Loucy (cell line): ENCODE results near the gene TRIM47.

ENCODE experiments used
- H2AFZ ChIP-seq: fragments of 200-600 bp; sonication (generic); 2 replicates; pipeline ENCODE4 v1.6.0; 2016; ENCODE audit warnings: antibody characterized with exemption, mild to moderate bottlenecking, low read length, moderate library complexity
- H3F3A ChIP-seq: fragments of 200-600 bp; 2 replicates; pipeline ENCODE4 v1.6.0; 2016; ENCODE audit warnings: antibody characterized with exemption, low read depth, mild to moderate bottlenecking
- H3K27me3 ChIP-seq: fragments of 200-600 bp; sonication (generic); 2 replicates; pipeline ENCODE4 v1.6.1; 2014; ENCODE audit warnings: low read length, mild to moderate bottlenecking; ENCODE audit not compliant: insufficient read depth, poor library complexity, severe bottlenecking
- H3K36me3 ChIP-seq: fragments of 200-600 bp; sonication (generic); 2 replicates; pipeline ENCODE4 v1.6.1; 2016; ENCODE audit warnings: low read length; ENCODE audit not compliant: insufficient read depth
- H3K4me1 ChIP-seq: fragments of 200-600 bp; sonication (generic); 2 replicates; pipeline ENCODE4 v1.5.1; 2014; ENCODE audit warnings: low read length, mild to moderate bottlenecking; ENCODE audit not compliant: insufficient read depth, poor library complexity, severe bottlenecking
- H3K4me2 ChIP-seq: fragments of 200-600 bp; sonication (generic); 2 replicates; pipeline ENCODE4 v1.6.0; 2014; ENCODE audit warnings: antibody characterized with exemption, low read length, low read depth, mild to moderate bottlenecking; ENCODE audit not compliant: poor library complexity, severe bottlenecking
- H3K4me3 ChIP-seq: fragments of 200-600 bp; sonication (generic); 2 replicates; pipeline ENCODE4 v1.5.1; 2014; ENCODE audit warnings: low read length, mild to moderate bottlenecking, mixed read lengths; ENCODE audit not compliant: poor library complexity, severe bottlenecking
- H3K79me2 ChIP-seq: fragments of 200-600 bp; sonication (generic); 2 replicates; pipeline ENCODE4 v1.6.1; 2014; ENCODE audit warnings: low read length; ENCODE audit not compliant: insufficient read depth
- H3K9ac ChIP-seq: fragments of 200-600 bp; sonication (generic); 2 replicates; pipeline ENCODE4 v1.6.0; 2014; ENCODE audit warnings: mild to moderate bottlenecking, low read depth, low read length, moderate library complexity; ENCODE audit not compliant: poor library complexity, severe bottlenecking
- H3K9me2 ChIP-seq: fragments of 200-600 bp; sonication (generic); replicated peaks from 2 replicates; pipeline ENCODE4 v1.6.1; 2016; ENCODE audit warnings: low read depth, low read length, mixed read lengths
- H3K9me3 ChIP-seq: fragments of 200-600 bp; sonication (generic); 2 replicates; pipeline ENCODE4 v1.6.1; 2014; ENCODE audit warnings: mild to moderate bottlenecking, antibody characterized with exemption, low read length, low read depth; ENCODE audit not compliant: insufficient read depth
- H4K20me1 ChIP-seq: fragments of 200-600 bp; sonication (generic); 2 replicates; pipeline ENCODE4 v1.6.0; 2014; ENCODE audit warnings: antibody characterized with exemption, low read length, mild to moderate bottlenecking; ENCODE audit not compliant: insufficient read depth, poor library complexity, severe bottlenecking
- EZH2phosphoT487 ChIP-seq: fragments of 200-600 bp; IDR thresholded peaks from 2 replicates; pipeline ENCODE4 v1.6.1; 2018; ENCODE audit warnings: antibody characterized with exemption, mild to moderate bottlenecking, moderate library complexity, borderline replicate concordance
- TF ChIP-seq, protein P1 (sequence below): fragments of 200-600 bp; sonication (generic); conservative IDR thresholded peaks from 2 replicates; pipeline ENCODE4 v1.5.1; 2014; ENCODE audit warnings: mild to moderate bottlenecking, antibody characterized with exemption, low read length

The TRIM47 gene

DNA sequence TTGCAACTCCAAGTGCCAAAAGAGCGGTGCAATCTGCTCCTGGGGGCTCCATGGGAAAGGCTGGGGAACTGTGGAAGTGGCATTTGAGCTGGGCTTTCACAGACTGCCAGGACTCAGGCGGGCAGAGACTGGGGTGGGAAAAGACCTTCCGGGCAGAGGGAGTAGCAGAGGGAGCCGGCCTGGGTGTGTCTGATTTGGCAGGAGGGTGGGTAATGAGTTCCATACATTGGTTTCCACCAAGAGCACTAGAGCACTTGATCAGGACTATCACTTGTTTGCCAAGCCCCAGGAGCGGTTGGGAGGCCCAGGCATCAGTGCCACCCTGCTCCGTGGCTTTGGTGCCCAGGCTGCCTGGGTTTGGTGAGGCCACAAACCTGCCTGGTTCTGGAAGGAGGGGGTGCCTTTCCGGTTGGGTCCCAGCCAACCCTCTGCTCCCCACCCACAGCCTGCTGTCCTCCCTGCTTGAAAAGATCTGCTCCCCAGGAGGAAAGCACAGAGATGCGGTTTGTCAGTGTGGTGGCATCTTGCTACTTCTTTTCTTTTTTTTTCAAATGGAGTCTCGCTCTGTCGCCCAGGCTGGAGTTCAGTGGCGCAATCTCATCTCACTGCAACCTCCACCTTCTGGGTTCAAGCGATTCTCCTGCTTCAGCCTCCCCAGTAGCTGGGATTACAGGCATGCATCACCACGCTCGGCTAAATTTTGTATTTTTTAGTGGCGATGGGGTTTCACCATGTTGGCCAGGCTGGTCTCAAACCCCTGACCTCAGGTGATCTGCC, 3.5 kb upstream of the TRIM47 start:
- Histone ChIP-seq H3K4me3 (no peak overlapping the region), H3K36me3 (no peaks in the 10 kb centered on the region), H3K79me2 (0 out of 2 replicates have a peak, but pooled peaks cover under 1% of the 10 kb centered on the region), H3K27me3 (no peaks in the 10 kb centered on the region), H2AFZ (no peak overlapping the region), H3K9me2 (no peaks in the 10 kb centered on the region), H4K20me1 (no peaks in the 10 kb centered on the region), H3K9ac (no peak overlapping the region), H3F3A (no peaks in the 10 kb centered on the region), H3K4me2 (no peak overlapping the region), H3K4me1 (peaks cover 6% of the 10 kb centered on the region), H3K9me3 (no peaks in the 10 kb centered on the region)
- TF ChIP-seq, protein P1, sequence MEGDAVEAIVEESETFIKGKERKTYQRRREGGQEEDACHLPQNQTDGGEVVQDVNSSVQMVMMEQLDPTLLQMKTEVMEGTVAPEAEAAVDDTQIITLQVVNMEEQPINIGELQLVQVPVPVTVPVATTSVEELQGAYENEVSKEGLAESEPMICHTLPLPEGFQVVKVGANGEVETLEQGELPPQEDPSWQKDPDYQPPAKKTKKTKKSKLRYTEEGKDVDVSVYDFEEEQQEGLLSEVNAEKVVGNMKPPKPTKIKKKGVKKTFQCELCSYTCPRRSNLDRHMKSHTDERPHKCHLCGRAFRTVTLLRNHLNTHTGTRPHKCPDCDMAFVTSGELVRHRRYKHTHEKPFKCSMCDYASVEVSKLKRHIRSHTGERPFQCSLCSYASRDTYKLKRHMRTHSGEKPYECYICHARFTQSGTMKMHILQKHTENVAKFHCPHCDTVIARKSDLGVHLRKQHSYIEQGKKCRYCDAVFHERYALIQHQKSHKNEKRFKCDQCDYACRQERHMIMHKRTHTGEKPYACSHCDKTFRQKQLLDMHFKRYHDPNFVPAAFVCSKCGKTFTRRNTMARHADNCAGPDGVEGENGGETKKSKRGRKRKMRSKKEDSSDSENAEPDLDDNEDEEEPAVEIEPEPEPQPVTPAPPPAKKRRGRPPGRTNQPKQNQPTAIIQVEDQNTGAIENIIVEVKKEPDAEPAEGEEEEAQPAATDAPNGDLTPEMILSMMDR, result no peak
- no peak for TF ChIP-seq EZH2phosphoT487

- peaks cover 19% of the 10 kb centered on the region for H3K4me1 ChIP-seq
- no peak overlapping the region for H3K4me2 ChIP-seq
- no peaks in the 10 kb centered on the region for H3F3A ChIP-seq
- no peaks in the 10 kb centered on the region for H3K9me3 ChIP-seq
- H3K9ac ChIP-seq, result no peak overlapping the region
- no peak overlapping the region for H2AFZ ChIP-seq
- no peak overlapping the region for H3K4me3 ChIP-seq
- no peaks in the 10 kb centered on the region for H3K9me2 ChIP-seq
- TF ChIP-seq EZH2phosphoT487, result no peak
- TF ChIP-seq, protein P1, result no peak
- H3K79me2 ChIP-seq, result peaks cover 7% of the 10 kb centered on the region
- no peaks in the 10 kb centered on the region for H3K36me3 ChIP-seq
- no peaks in the 10 kb centered on the region for H4K20me1 ChIP-seq
- H3K27me3 ChIP-seq, result no peaks in the 10 kb centered on the region
Observed at GRCh38 chr17:75880266-75880665, 1.9 kb upstream of the TRIM47 start.

DNA sequence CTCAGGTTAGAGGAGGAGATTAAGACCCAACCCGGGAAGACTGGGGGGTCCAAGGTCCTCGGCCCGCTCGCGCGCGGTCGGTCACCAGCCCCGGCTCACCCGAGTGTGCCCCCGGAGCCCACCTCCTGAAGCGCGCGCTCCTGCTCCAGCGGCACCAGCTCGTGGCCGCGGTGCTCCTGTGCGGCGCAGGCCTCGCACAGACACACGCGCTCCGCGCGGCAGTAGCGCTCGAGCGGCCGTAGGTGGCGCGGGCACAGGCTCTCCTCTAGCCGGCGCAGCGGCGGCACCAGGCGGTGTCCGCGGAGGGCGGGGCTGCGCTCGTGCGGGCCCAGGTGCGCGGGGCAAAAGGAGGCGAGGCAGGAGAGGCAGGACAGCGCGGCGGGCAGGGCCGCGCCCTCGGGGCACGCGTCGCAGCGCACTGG, 618 bp downstream of the TRIM47 start:
- H3K36me3 ChIP-seq, result no peaks in the 10 kb centered on the region
- peaks cover 31% of the 10 kb centered on the region for H3K4me1 ChIP-seq
- no peaks in the 10 kb centered on the region for H3K9me3 ChIP-seq
- H3K27me3 ChIP-seq, result no peaks in the 10 kb centered on the region
- H2AFZ ChIP-seq, result no peak overlapping the region
- H3K4me3 ChIP-seq, result no peak overlapping the region
- no peak overlapping the region for H3K9ac ChIP-seq
- TF ChIP-seq, protein P1, result no peak
- TF ChIP-seq EZH2phosphoT487, result no peak
- H3K79me2 ChIP-seq, result peaks cover 16% of the 10 kb centered on the region
- no peaks in the 10 kb centered on the region for H4K20me1 ChIP-seq
- no peaks in the 10 kb centered on the region for H3K9me2 ChIP-seq
- no peaks in the 10 kb centered on the region for H3F3A ChIP-seq
- H3K4me2 ChIP-seq, result no peak overlapping the region
